ENCODE measurements around the gene PPT2. TPM values are rescaled to one million over a fixed set of nuclear protein-coding genes. Genes with fewer than 3 reads are reported as not detected.

PPT2 gene
- total and polyA plus RNA-seq, 2 of the 13 experiments (the other 11 are each of a cell fraction or from before 2014, with no cell fraction given) = 39.2 to 61.8 TPM

DNA sequence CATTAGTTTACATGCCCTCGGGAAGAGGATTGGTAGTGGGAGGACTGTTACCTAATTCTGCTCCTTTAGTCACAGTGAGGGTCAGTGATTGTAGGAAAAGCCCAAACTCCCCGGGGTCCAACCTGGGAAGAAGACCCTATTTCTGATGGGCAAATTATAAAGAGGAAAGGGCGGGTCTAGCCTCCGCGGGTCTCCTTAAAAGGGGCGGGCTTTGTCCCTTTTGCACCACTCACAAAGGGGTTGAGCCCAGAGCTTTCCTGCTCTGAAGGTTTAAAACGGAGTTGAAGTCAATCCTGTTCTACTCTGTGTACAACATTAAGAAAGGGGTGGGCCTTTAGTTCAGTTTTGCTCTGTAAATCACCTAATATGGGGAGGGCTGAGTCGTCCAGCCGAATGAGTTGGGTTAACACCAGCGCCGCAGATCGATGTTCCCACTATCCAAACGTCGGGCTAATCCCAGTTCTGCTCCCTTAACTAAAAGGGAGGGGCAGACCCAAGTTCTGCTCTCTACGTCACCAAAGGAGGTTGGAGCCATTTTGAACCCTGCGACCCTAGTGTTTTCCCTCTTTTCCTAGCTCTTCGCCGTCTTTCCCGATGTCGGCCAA is 23.3 kb downstream of the PPT2 start (continued):
- TF ChIP-seq ZNF777 (CRISPR knock-in tag; IDR thresholded peaks at IDR 0.05) (no peak), ZFP37 (CRISPR knock-in tag; IDR thresholded peaks at IDR 0.05; ENCODE audit: borderline replicate concordance) (no peak), KLF6 (CRISPR knock-in tag; IDR thresholded peaks at IDR 0.05) (no peak; the same call in 1 of the 2 replicates), NR2F2 (IDR thresholded peaks at IDR 0.05; ENCODE audit: borderline replicate concordance, low read depth) (no peak), GABPB1 (CRISPR knock-in tag; IDR thresholded peaks at IDR 0.05) (no peak), AGO1 (IDR thresholded peaks at IDR 0.05; ENCODE audit: low read depth, low read length, poor library complexity, severe bottlenecking) (no peak), HMG20B (CRISPR knock-in tag; conservative IDR thresholded peaks at IDR 0.05) (no peak), NCOA5 (CRISPR knock-in tag; IDR thresholded peaks at IDR 0.05) (no peak), ZNF549 (CRISPR knock-in tag; IDR thresholded peaks at IDR 0.05) (no peak), XRCC5 (optimal IDR thresholded peaks at IDR 0.05; ENCODE audit: low read length) (peak; percentile 9), ELF1 (CRISPR knock-in tag; IDR thresholded peaks at IDR 0.05) (no peak), ZNF160 (CRISPR knock-in tag; IDR thresholded peaks at IDR 0.05) (no peak), ZNF788 (CRISPR knock-in tag; IDR thresholded peaks at IDR 0.05; ENCODE audit: borderline replicate concordance) (no peak), ZNF30 (CRISPR knock-in tag; IDR thresholded peaks at IDR 0.05) (no peak), AHR (CRISPR knock-in tag; IDR thresholded peaks at IDR 0.05) (no peak), KMT2A (CRISPR knock-in tag; IDR thresholded peaks at IDR 0.05) (no peak; the same call in 1 of the 2 replicates), ZNF879 (CRISPR knock-in tag; IDR thresholded peaks at IDR 0.05) (no peak), RFXANK (CRISPR knock-in tag; IDR thresholded peaks at IDR 0.05) (no peak; the same call in 1 of the 2 replicates)
- TF ChIP-seq, protein P1, sequence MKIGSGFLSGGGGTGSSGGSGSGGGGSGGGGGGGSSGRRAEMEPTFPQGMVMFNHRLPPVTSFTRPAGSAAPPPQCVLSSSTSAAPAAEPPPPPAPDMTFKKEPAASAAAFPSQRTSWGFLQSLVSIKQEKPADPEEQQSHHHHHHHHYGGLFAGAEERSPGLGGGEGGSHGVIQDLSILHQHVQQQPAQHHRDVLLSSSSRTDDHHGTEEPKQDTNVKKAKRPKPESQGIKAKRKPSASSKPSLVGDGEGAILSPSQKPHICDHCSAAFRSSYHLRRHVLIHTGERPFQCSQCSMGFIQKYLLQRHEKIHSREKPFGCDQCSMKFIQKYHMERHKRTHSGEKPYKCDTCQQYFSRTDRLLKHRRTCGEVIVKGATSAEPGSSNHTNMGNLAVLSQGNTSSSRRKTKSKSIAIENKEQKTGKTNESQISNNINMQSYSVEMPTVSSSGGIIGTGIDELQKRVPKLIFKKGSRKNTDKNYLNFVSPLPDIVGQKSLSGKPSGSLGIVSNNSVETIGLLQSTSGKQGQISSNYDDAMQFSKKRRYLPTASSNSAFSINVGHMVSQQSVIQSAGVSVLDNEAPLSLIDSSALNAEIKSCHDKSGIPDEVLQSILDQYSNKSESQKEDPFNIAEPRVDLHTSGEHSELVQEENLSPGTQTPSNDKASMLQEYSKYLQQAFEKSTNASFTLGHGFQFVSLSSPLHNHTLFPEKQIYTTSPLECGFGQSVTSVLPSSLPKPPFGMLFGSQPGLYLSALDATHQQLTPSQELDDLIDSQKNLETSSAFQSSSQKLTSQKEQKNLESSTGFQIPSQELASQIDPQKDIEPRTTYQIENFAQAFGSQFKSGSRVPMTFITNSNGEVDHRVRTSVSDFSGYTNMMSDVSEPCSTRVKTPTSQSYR (CRISPR knock-in tag; IDR thresholded peaks at IDR 0.05; ENCODE audit: borderline replicate concordance) = no peak
- TF ChIP-seq, protein P2, sequence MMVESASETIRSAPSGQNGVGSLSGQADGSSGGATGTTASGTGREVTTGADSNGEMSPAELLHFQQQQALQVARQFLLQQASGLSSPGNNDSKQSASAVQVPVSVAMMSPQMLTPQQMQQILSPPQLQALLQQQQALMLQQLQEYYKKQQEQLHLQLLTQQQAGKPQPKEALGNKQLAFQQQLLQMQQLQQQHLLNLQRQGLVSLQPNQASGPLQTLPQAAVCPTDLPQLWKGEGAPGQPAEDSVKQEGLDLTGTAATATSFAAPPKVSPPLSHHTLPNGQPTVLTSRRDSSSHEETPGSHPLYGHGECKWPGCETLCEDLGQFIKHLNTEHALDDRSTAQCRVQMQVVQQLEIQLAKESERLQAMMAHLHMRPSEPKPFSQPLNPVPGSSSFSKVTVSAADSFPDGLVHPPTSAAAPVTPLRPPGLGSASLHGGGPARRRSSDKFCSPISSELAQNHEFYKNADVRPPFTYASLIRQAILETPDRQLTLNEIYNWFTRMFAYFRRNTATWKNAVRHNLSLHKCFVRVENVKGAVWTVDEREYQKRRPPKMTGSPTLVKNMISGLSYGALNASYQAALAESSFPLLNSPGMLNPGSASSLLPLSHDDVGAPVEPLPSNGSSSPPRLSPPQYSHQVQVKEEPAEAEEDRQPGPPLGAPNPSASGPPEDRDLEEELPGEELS (CRISPR knock-in tag; IDR thresholded peaks at IDR 0.05) = no peak
- TF ChIP-seq, protein P3, sequence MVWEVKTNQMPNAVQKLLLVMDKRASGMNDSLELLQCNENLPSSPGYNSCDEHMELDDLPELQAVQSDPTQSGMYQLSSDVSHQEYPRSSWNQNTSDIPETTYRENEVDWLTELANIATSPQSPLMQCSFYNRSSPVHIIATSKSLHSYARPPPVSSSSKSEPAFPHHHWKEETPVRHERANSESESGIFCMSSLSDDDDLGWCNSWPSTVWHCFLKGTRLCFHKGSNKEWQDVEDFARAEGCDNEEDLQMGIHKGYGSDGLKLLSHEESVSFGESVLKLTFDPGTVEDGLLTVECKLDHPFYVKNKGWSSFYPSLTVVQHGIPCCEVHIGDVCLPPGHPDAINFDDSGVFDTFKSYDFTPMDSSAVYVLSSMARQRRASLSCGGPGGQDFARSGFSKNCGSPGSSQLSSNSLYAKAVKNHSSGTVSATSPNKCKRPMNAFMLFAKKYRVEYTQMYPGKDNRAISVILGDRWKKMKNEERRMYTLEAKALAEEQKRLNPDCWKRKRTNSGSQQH (CRISPR knock-in tag; IDR thresholded peaks at IDR 0.05; ENCODE audit: low read depth) = 0 out of 2 replicates have a peak, but pooled peaks have one; percentile 42
- TF ChIP-seq, protein P4, sequence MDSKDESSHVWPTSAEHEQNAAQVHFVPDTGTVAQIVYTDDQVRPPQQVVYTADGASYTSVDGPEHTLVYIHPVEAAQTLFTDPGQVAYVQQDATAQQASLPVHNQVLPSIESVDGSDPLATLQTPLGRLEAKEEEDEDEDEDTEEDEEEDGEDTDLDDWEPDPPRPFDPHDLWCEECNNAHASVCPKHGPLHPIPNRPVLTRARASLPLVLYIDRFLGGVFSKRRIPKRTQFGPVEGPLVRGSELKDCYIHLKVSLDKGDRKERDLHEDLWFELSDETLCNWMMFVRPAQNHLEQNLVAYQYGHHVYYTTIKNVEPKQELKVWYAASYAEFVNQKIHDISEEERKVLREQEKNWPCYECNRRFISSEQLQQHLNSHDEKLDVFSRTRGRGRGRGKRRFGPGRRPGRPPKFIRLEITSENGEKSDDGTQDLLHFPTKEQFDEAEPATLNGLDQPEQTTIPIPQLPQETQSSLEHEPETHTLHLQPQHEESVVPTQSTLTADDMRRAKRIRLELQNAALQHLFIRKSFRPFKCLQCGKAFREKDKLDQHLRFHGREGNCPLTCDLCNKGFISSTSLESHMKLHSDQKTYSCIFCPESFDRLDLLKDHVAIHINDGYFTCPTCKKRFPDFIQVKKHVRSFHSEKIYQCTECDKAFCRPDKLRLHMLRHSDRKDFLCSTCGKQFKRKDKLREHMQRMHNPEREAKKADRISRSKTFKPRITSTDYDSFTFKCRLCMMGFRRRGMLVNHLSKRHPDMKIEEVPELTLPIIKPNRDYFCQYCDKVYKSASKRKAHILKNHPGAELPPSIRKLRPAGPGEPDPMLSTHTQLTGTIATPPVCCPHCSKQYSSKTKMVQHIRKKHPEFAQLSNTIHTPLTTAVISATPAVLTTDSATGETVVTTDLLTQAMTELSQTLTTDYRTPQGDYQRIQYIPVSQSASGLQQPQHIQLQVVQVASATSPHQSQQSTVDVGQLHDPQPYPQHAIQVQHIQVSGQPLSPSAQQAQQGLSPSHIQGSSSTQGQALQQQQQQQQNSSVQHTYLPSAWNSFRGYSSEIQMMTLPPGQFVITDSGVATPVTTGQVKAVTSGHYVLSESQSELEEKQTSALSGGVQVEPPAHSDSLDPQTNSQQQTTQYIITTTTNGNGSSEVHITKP (CRISPR knock-in tag; IDR thresholded peaks at IDR 0.05; ENCODE audit: low read depth) = no peak
